GM12891 (cell line): ENCODE results near the gene OTOGL.
"Not testable (repeated sequence)": the region's sequence is repeated elsewhere in the genome, so short reads cannot be mapped to it uniquely, and the experiment has no call there.

Experiments used
- POLR2A ChIP-seq: IDR thresholded peaks from 2 replicates; pipeline ENCODE4 v1.6.1; 2011; ENCODE audit warnings: low read depth, low read length, control low read depth
- POLR2AphosphoS5 ChIP-seq: IDR thresholded peaks from 2 replicates; pipeline ENCODE4 v1.6.1; 2011; ENCODE audit warnings: low read depth, low read length, control low read depth
- POU2F2 ChIP-seq: IDR thresholded peaks from 2 replicates; pipeline ENCODE4 v1.6.1; 2011; ENCODE audit warnings: low read depth, mild to moderate bottlenecking, control low read depth, low read length, moderate library complexity

- TF ChIP-seq POLR2AphosphoS5, POU2F2, POLR2A: not testable (repeated sequence)
Observed at GRCh38 chr12:80149547-80150313, 50.4 kb downstream of the OTOGL start.
